Endothelial cell of coronary artery (primary cell): ENCODE results near the gene F2RL2. TPM values are rescaled to one million over a fixed set of nuclear protein-coding genes. Genes with fewer than 3 reads are reported as not detected.

ENCODE experiments used
- total RNA-seq: library from RNA; depleted of rRNA; stranded (reverse); fragments of >200 nt; gene quantifications from 2 replicates; pipeline ENCODE4 v1.2.3, GENCODE V29; 2014

F2RL2 gene, protein sequence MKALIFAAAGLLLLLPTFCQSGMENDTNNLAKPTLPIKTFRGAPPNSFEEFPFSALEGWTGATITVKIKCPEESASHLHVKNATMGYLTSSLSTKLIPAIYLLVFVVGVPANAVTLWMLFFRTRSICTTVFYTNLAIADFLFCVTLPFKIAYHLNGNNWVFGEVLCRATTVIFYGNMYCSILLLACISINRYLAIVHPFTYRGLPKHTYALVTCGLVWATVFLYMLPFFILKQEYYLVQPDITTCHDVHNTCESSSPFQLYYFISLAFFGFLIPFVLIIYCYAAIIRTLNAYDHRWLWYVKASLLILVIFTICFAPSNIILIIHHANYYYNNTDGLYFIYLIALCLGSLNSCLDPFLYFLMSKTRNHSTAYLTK
- 1.1 and 1.6 TPM in 2 replicates for total RNA-seq

DNA sequence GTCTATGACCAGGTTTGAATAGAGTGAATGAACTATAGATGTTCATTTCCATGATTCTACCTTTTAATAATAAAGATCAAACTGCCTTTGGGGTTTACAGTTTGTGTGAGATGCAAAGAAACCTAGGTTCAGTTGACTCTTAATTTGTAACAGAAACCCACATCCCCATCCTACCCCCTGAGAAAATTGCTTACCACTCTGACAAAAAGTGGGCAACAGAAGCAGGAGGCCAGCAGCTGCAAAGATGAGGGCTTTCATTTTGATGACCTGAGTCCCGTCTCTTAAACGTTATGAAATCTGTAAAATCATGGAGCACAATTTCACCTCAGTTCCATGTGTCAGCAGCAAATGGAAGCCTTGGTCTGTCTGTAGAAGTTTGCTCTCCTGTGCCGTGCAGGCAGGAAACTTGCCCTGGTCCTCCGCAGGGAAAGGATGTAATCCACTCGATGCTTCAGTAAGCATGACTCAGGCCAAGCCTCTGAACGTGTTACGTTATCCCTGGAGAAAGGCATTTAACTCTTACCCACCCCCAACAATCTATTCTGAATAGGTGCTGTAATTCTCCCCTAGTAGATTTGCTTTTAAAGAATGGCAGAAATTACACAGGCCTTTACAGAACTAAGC is at the start of gene F2RL2:
F2RL2 (minus strand) TSS at position 431 of the 624 bp plus-strand sequence; CDS start at position 258, 173 bp downstream.

Other genes starting within 250 kb of the F2RL2 start
- 3.4 and 6.6 TPM in 2 replicates for gene IQGAP2, start 220.1 kb downstream of the F2RL2 start, total RNA-seq
- gene F2R, start 92.7 kb upstream of the F2RL2 start, total RNA-seq = 113 and 122 TPM in 2 replicates
- gene F2RL1, start 195.6 kb upstream of the F2RL2 start, total RNA-seq = 19.3 and 64.2 TPM in 2 replicates
- not detected in 2 replicates for gene S100Z, start 226.6 kb upstream of the F2RL2 start, total RNA-seq